Glutamatergic neuron (in vitro differentiated cells): ENCODE measurements around the gene LRP1B. TPM values are rescaled to one million over a fixed set of nuclear protein-coding genes. Genes with fewer than 3 reads are reported as not detected.

Source experiments
- DNase-seq: peaks from one replicate; pipeline ENCODE4 v3.0.0; 2022
- H3K27ac Mint-ChIP-seq: one replicate; pipeline ENCODE4 v1.8.0; 2020; ENCODE audit warnings: mild to moderate bottlenecking, mixed read lengths, inconsistent platforms; ENCODE audit not compliant: unreplicated experiment
- H3K27me3 Mint-ChIP-seq: one replicate; pipeline ENCODE4 v1.8.0; 2020; ENCODE audit warnings: mild to moderate bottlenecking, moderate library complexity, mixed read lengths, inconsistent platforms; ENCODE audit not compliant: unreplicated experiment
- H3K36me3 Mint-ChIP-seq: one replicate; pipeline ENCODE4 v1.8.0; 2020; ENCODE audit warnings: mild to moderate bottlenecking, mixed read lengths, inconsistent platforms; ENCODE audit not compliant: unreplicated experiment
- H3K4me1 Mint-ChIP-seq: one replicate; pipeline ENCODE4 v1.8.0; 2020; ENCODE audit warnings: mild to moderate bottlenecking, low read depth, mixed read lengths, inconsistent platforms; ENCODE audit not compliant: unreplicated experiment
- H3K4me3 Mint-ChIP-seq: one replicate; pipeline ENCODE4 v1.8.0; 2020; ENCODE audit warnings: mild to moderate bottlenecking, mixed read lengths, inconsistent platforms; ENCODE audit not compliant: unreplicated experiment
- H3K9me3 Mint-ChIP-seq: one replicate; pipeline ENCODE4 v1.8.0; 2020; ENCODE audit warnings: mild to moderate bottlenecking, moderate library complexity, mixed read lengths, inconsistent platforms; ENCODE audit not compliant: unreplicated experiment
- total RNA-seq: library from RNA; stranded (reverse); fragmentation: NEBNext Ultra II Directional; extraction: Animal tissue kit (Norgen Biotek cat#: 25700); gene quantifications from one replicate; pipeline ENCODE4 v1.2.1, GENCODE V29; 2021; ENCODE audit not compliant: unreplicated experiment
- TF ChIP-seq, protein P1 (sequence below): fragments of 200-600 bp; sonication (generic); IDR thresholded peaks from one replicate; pipeline ENCODE4 v1.5.0; 2021; ENCODE audit not compliant: partially characterized antibody, unreplicated experiment

Gene LRP1B
- total RNA-seq, 1 donor from 2014 or later, result 28.7 TPM

DNA sequence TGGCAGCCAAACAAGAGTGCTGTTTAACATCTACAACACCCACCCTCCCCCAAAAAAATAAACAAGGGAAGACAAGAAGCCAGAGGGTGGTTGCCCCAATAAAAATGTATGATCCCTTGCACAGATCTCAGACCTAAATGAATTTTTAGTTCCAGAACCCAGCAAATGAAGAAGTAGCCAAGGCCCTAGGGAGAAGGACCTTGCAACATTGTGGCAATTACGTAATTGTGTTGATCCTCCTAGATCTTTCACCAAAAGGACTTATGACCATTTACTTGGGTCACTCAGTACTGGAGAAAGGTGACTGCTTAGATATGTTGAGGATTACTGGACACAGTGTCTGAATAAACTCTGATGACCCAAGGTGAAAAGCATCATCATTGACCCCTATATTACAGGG lies 1393.8 kb downstream of the LRP1B start:
- H3K4me3 Mint-ChIP-seq, result no peak overlapping the region
- TF ChIP-seq, protein P1, sequence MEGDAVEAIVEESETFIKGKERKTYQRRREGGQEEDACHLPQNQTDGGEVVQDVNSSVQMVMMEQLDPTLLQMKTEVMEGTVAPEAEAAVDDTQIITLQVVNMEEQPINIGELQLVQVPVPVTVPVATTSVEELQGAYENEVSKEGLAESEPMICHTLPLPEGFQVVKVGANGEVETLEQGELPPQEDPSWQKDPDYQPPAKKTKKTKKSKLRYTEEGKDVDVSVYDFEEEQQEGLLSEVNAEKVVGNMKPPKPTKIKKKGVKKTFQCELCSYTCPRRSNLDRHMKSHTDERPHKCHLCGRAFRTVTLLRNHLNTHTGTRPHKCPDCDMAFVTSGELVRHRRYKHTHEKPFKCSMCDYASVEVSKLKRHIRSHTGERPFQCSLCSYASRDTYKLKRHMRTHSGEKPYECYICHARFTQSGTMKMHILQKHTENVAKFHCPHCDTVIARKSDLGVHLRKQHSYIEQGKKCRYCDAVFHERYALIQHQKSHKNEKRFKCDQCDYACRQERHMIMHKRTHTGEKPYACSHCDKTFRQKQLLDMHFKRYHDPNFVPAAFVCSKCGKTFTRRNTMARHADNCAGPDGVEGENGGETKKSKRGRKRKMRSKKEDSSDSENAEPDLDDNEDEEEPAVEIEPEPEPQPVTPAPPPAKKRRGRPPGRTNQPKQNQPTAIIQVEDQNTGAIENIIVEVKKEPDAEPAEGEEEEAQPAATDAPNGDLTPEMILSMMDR, result no peak
- H3K27ac Mint-ChIP-seq, result no peak overlapping the region
- no peak for DNase-seq
- H3K36me3 Mint-ChIP-seq, result no peaks in the 10 kb centered on the region
- no peaks in the 10 kb centered on the region for H3K27me3 Mint-ChIP-seq
- H3K4me1 Mint-ChIP-seq, result no peaks in the 10 kb centered on the region
- H3K9me3 Mint-ChIP-seq, result peaks cover 4% of the 10 kb centered on the region

DNA sequence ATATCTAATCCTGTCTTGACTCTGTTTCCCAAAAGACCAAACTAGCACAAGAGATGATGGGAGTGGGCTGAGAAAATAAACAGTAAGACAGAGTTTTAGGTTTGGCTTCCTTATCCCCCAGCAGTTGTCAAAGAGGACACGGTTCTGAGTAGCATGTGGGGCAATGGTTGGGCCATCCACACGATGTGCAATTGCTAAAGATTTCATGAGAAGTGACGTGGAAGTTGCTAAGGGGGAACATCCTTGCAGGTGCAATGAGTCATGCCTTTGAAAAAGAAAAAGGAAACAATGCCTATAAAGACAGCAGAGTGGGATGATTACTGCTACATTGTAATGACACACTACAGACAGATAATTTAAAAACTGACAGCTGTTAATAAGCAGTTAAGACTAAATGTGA lies 1395.8 kb downstream of the LRP1B start:
- DNase-seq, result no peak
- H3K27ac Mint-ChIP-seq, result no peak overlapping the region

DNA sequence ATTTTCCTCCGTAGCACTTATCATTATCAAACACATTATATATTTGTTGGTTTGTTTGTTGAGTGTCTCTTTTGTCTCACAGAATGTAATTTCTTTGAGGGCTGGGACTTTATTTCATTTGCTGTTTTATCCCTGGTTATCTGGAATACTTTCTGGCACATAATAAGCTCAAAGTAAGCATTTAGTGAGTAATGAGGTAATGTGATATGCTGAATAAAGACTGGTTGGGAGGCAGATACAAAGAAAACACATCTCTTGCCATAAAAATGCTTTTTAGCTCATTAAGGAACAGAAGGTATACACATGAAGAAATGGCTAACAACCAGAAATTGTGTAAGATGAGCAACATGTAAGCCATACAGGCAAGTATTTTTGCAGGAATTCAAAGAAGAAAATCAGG lies 1411.8 kb downstream of the LRP1B start:
- Mint-ChIP-seq H3K27ac (no peak overlapping the region), H3K27me3 (no peaks in the 10 kb centered on the region), H3K36me3 (no peaks in the 10 kb centered on the region), H3K9me3 (no peaks in the 10 kb centered on the region), H3K4me1 (no peaks in the 10 kb centered on the region), H3K4me3 (no peak overlapping the region)
- TF ChIP-seq, protein P1, result no peak
- no peak for DNase-seq

More for the DNA sequence above, 1395.8 kb downstream of the LRP1B start:
- TF ChIP-seq, protein P1, result no peak
- H3K9me3 Mint-ChIP-seq, result peaks cover 4% of the 10 kb centered on the region
- H3K27me3 Mint-ChIP-seq, result no peaks in the 10 kb centered on the region
- H3K4me1 Mint-ChIP-seq, result no peaks in the 10 kb centered on the region
- no peaks in the 10 kb centered on the region for H3K36me3 Mint-ChIP-seq
- H3K4me3 Mint-ChIP-seq, result no peak overlapping the region

DNA sequence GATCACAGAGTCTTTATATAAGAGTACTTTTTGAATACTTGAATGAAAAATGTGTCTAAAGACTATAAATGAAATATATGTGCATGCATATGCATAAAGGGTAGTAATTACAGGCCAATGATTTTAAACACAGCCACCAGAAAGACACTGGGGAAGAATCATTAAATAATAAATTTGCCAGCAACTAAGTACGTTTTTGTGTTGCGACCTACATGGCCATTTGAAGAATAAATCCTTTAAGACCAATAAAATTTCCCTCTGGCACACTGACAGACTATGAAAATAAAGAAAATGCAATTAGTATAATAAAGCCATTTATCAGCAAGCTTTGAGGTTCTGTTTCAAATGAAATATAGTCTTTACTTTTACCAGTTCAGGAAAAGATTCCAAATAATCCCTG lies 1413.3 kb downstream of the LRP1B start:
- no peaks in the 10 kb centered on the region for H3K9me3 Mint-ChIP-seq
- DNase-seq, result no peak
- no peak overlapping the region for H3K27ac Mint-ChIP-seq
- H3K4me3 Mint-ChIP-seq, result no peak overlapping the region
- TF ChIP-seq, protein P1, result no peak
- no peaks in the 10 kb centered on the region for H3K27me3 Mint-ChIP-seq
- H3K36me3 Mint-ChIP-seq, result no peaks in the 10 kb centered on the region
- H3K4me1 Mint-ChIP-seq, result no peaks in the 10 kb centered on the region

DNA sequence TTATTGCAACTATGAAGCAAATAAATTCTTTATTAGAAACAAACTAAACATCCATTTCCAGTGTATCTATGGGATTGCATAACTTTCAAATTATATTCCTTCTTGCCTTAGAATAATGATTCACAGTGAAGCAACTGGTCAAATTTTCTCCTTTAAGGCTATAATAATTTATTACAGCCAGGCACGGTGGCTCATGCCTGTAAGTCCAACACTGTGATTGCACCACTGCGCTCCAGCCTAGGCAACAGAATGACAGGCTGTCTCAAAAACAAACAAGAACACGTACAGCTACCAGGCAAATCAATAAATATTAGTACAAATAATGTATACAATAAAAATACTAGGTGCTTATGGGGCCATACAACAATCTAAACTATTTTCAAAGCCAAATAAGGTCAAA lies 1416.2 kb downstream of the LRP1B start:
- H3K9me3 Mint-ChIP-seq, result no peaks in the 10 kb centered on the region
- H3K27me3 Mint-ChIP-seq, result no peaks in the 10 kb centered on the region
- no peaks in the 10 kb centered on the region for H3K4me1 Mint-ChIP-seq
- H3K27ac Mint-ChIP-seq, result no peak overlapping the region
- no peak overlapping the region for H3K4me3 Mint-ChIP-seq
- no peak for DNase-seq
- TF ChIP-seq, protein P1, result no peak
- H3K36me3 Mint-ChIP-seq, result no peaks in the 10 kb centered on the region
